ENCODE results near the gene TAF4.

The TAF4 gene

DNA sequence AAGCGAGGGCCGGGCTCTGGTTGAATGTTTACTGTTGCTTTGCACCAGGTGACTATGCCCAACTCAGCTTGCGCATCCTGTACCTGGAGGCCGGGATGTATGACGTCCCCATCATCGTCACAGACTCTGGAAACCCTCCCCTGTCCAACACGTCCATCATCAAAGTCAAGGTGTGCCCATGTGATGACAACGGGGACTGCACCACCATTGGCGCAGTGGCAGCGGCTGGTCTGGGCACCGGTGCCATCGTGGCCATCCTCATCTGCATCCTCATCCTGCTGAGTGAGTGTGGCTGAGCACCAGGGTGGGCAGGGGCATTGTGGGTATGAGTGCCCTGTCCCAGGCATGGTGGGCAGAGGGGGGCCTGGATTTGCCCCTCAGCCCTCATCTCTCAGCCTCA, 136.1 kb downstream of the TAF4 start:
- no peak for DNase-seq

DNA sequence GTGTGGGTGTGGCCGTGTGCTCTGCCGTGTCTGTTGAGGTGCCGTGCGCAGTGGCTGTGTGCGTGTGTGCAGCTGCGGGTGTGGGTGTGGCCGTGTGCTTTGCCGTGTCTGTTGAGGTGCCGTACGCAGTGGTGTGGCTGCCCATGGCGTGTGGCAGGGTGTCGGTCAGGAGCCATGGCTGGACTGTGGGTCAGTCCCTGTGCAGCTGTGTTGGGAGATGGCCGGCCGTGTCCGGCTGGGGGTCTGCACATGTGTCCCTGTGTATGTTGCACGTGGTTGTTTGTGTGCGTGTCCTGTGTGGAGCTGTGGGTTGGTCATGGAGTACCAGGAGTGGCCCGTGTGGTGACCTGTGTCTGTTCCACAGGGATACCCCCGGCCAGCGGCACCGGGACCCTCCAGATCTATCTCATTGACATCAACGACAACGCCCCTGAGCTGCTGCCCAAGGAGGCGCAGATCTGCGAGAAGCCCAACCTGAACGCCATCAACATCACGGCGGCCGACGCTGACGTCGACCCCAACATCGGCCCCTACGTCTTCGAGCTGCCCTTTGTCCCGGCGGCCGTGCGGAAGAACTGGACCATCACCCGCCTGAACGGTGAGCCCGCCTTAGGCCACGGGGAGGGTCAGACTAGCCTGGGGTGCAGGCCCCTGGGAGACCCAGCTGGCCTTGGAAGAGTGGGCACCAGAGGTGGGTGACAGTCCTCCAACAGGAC, 137.7 kb downstream of the TAF4 start:
- no peak for DNase-seq

DNA sequence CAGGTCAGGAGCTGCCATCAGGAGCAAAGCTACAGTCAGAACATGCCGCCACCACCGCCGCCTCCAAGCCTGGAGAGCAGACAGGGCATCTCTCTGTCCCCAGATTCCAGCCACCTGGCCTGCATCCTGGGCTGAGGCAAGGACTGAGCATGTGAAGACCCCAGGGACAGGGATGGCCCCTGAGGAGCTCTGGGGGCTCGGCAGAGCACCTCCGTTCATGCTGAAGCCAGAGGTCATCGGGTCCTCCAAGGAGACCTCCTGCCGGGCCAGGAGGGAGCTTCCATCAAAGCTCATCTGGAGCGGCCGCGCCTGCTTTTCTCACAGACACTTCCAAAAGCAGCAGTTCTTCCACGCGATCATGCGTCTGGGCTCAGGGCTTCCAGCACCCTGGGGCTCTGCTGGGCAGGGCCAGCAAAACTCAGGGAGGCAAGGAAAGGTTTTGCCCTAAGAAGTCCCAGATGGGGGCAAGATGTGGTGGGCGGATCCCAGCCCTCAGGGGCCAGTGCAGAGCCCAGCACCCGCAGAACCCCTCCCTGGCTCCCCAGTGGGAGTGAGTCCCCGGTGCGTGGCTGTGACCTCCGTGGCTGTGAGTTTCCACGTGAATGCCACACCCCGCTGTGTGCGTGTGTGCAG, 138.4 kb downstream of the TAF4 start:
- DNase-seq, result no peak

DNA sequence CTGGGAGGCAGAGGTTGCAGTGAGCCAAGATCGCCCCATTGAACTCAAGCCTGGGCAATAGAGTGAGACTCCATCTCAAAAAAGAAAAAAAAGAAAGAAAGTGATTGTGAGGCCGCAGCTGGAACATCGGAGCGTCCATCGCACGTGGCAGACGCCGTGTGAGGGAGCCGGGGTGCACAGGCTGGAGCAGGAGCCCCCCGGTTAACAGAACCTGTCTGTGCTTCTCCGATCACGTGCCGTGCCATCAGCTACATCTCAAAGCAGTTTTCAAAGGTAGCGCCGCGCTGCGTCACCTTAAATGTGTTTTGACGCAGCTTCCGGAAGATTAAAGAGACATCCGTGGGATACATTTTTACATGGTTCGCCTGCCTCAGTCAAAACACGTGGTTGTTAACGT, 138.9 kb downstream of the TAF4 start:
- no peak for DNase-seq

DNA sequence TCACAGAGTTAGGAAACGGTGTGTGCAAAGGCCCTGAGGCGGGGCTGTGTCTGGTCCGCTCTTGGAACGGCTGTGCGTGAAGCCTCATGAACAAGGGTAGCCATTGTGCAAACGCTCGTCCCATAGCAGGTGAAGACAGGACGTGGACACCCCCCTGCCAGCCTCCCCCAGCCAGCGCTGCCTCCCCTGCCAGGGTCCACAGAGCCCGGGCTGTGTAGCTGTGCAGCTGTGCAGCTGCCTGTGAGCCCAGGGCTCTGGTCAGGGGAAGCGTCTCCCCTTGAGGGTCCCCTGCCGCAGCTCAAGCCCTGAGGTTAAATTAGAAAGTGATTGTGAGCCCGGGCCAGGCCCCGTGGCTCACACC, 139.4 kb downstream of the TAF4 start:
- DNase-seq, result no peak

DNA sequence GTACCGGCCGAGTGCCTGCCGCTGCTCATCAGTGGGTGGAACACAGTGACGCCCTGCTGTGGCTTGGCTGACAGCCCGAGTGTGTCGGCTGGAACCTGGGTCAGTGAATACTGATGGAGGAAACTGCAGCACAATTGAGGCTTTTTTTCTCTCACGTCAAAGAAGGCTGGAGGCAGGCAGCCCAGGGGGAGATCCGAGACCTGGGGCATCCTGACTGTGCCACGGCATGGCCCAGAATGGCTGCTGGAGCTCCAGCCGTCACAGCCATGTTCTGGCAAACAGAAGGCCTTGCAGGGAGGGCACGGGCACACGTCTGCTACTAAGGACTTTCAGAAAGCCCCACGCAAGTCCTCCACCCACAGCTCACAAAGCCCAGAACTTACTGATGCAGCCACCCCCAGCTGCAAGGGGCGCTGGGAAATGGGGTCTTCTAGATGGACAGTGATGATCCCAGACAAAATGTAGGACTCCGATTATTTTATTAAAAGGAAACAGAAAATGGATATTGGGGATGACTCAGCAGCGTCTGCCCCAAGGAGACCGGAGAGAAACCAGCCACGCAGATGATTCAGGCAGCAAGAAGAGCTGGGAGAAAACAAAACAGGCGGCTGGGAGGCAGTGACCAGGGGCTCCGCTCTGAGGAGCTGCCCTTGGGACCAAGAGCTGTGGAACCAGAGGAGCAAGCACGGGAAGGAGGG, 140.0 kb downstream of the TAF4 start:
- DNase-seq, result no peak

DNA sequence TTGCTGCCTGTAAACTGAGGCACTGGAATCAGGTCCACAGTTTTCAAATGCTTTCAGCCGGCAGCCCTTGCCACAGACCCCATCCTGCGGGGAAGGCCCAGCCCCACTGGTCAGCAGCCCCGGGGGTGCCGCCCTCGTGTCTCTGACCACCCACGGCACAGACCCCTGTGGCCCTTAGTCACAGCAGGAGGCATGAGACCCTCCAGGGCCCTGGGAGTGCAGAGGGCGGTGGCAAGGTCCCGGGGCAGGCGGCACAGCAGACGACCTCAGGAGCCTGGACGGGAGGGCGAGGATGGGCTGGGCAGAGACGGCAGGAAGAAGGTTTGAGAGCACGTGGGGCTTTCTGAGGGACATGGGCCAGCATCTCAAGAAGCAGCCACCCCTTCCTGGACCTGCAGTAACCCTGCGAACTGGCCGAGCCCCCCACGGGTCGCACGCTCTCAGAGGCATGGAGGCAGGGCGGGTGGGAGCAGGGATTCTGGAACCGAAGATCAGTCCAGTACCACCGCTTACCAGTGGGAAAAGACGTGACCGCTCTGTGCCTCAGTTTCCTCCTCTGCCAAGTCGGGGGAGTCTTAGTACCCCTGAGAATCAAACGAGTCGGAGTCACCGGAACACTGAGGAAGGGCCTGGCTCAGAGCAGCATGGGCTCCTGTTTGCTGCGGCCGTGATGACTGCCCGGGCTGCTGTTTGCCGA, 140.7 kb downstream of the TAF4 start:
- DNase-seq, result no peak

Data from NCI-H82 (cell line).